HEK293 (cell line): Measurements from ENCODE around the gene CNGB1.

Experiments used
- SCRT1 ChIP-seq: fragments of 450-650 bp; formaldehyde crosslinking; IDR thresholded peaks from 2 replicates; pipeline ENCODE4 v1.5.1; 2016; ENCODE audit warnings: missing biosample characterization, missing genetic modification characterization, borderline replicate concordance
- YY1 ChIP-seq: fragments of 450-650 bp; formaldehyde crosslinking; IDR thresholded peaks from 2 replicates; pipeline ENCODE4 v1.5.1; 2018; ENCODE audit warnings: missing biosample characterization, missing genetic modification characterization
- ZBTB21 ChIP-seq: fragments of 450-650 bp; formaldehyde crosslinking; IDR thresholded peaks from 2 replicates; pipeline ENCODE4 v1.5.1; 2017; ENCODE audit warnings: missing biosample characterization, missing genetic modification characterization
- ZFP69B ChIP-seq: fragments of 450-650 bp; formaldehyde crosslinking; IDR thresholded peaks from 2 replicates; pipeline ENCODE4 v1.5.1; 2016; ENCODE audit warnings: missing biosample characterization, missing genetic modification characterization
- ZNF121 ChIP-seq: fragments of 450-650 bp; formaldehyde crosslinking; IDR thresholded peaks from 2 replicates; pipeline ENCODE4 v1.5.1; 2016; ENCODE audit warnings: missing biosample characterization, missing genetic modification characterization
- ZNF211 ChIP-seq: fragments of 450-650 bp; formaldehyde crosslinking; IDR thresholded peaks from 2 replicates; pipeline ENCODE4 v1.5.1; 2016; ENCODE audit warnings: low read depth, missing biosample characterization, missing genetic modification characterization
- ZNF239 ChIP-seq: fragments of 450-650 bp; formaldehyde crosslinking; IDR thresholded peaks from 2 replicates; pipeline ENCODE4 v1.5.1; 2016; ENCODE audit warnings: missing biosample characterization, missing genetic modification characterization
- ZNF391 ChIP-seq: fragments of 450-650 bp; formaldehyde crosslinking; IDR thresholded peaks from 2 replicates; pipeline ENCODE4 v1.5.1; 2016; ENCODE audit warnings: low read depth, missing biosample characterization, missing genetic modification characterization, borderline replicate concordance
- TF ChIP-seq, protein P1 (sequence below): fragments of 450-650 bp; formaldehyde crosslinking; IDR thresholded peaks from 2 replicates; pipeline ENCODE4 v1.5.1; 2016; ENCODE audit warnings: missing biosample characterization, missing genetic modification characterization
- TF ChIP-seq, protein P2 (sequence below): fragments of 450-650 bp; formaldehyde crosslinking; IDR thresholded peaks from 2 replicates; pipeline ENCODE4 v1.5.1; 2016; ENCODE audit warnings: missing biosample characterization, missing genetic modification characterization
- TF ChIP-seq, protein P3 (sequence below): fragments of 450-650 bp; formaldehyde crosslinking; IDR thresholded peaks from 2 replicates; pipeline ENCODE4 v1.5.1; 2017; ENCODE audit warnings: missing biosample characterization, missing genetic modification characterization
- TF ChIP-seq, protein P4 (sequence below): sonication (generic); formaldehyde crosslinking; IDR thresholded peaks from 2 replicates; pipeline ENCODE4 v1.8.1; 2022; ENCODE audit warnings: mild to moderate bottlenecking, moderate library complexity, missing genetic modification reagents

DNA sequence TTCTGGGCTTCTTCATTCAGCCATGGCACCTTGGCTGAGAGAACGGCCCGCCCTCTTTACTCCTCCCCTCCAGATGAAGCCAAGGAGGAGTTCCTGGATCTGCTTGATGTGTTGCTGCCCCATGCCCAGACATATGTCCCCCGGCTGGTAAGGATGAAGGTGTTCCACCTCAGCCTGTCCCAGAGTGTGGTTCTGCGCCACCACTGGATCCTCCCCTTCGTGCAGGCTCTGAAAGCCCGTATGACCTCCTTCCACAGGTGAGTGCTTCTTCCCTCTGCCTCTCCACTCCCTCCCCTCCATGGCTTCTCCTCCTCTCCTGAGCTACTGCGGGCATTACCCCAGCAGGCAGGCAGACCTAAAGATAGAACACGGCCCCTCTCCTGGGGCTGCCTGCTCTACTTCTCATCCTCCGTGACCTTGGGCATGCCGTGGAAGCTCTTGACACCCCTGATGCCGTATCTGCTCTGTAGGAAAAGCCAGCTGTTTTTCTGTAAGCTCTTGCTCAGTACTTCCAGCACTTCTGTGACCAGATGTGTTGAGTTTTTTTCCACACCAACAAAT, 39.0 kb upstream of the CNGB1 start:
- TF ChIP-seq, protein P1, sequence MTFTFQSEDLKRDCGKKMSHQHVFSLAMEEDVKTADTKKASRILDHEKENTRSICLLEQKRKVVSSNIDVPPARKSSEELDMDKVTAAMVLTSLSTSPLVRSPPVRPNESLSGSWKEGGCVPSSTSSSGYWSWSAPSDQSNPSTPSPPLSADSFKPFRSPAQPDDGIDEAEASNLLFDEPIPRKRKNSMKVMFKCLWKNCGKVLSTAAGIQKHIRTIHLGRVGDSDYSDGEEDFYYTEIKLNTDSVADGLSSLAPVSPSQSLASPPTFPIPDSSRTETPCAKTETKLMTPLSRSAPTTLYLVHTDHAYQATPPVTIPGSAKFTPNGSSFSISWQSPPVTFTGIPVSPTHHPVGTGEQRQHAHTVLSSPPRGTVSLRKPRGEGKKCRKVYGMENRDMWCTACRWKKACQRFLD (tag by site-specific recombination) = no peak
- TF ChIP-seq, protein P2, sequence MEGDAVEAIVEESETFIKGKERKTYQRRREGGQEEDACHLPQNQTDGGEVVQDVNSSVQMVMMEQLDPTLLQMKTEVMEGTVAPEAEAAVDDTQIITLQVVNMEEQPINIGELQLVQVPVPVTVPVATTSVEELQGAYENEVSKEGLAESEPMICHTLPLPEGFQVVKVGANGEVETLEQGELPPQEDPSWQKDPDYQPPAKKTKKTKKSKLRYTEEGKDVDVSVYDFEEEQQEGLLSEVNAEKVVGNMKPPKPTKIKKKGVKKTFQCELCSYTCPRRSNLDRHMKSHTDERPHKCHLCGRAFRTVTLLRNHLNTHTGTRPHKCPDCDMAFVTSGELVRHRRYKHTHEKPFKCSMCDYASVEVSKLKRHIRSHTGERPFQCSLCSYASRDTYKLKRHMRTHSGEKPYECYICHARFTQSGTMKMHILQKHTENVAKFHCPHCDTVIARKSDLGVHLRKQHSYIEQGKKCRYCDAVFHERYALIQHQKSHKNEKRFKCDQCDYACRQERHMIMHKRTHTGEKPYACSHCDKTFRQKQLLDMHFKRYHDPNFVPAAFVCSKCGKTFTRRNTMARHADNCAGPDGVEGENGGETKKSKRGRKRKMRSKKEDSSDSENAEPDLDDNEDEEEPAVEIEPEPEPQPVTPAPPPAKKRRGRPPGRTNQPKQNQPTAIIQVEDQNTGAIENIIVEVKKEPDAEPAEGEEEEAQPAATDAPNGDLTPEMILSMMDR = no peak
- TF ChIP-seq, protein P3, sequence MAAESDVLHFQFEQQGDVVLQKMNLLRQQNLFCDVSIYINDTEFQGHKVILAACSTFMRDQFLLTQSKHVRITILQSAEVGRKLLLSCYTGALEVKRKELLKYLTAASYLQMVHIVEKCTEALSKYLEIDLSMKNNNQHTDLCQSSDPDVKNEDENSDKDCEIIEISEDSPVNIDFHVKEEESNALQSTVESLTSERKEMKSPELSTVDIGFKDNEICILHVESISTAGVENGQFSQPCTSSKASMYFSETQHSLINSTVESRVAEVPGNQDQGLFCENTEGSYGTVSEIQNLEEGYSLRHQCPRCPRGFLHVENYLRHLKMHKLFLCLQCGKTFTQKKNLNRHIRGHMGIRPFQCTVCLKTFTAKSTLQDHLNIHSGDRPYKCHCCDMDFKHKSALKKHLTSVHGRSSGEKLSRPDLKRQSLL (tag by site-specific recombination) = no peak
- TF ChIP-seq ZNF391 (tag by site-specific recombination) (no peak), ZNF121 (tag by site-specific recombination) (no peak), ZNF239 (tag by site-specific recombination) (no peak), ZBTB21 (tag by site-specific recombination) (no peak), SCRT1 (tag by site-specific recombination) (no peak), ZNF211 (no peak), ZFP69B (tag by site-specific recombination) (no peak), YY1 (tag by site-specific recombination) (no peak)
- TF ChIP-seq, protein P4, sequence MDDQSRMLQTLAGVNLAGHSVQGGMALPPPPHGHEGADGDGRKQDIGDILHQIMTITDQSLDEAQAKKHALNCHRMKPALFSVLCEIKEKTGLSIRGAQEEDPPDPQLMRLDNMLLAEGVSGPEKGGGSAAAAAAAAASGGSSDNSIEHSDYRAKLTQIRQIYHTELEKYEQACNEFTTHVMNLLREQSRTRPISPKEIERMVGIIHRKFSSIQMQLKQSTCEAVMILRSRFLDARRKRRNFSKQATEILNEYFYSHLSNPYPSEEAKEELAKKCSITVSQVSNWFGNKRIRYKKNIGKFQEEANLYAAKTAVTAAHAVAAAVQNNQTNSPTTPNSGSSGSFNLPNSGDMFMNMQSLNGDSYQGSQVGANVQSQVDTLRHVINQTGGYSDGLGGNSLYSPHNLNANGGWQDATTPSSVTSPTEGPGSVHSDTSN (CRISPR knock-in tag) = no peak
